Subcutaneous abdominal adipose tissue (tissue), 5 donors: Measurements from ENCODE around the gene SLC8B1.

Experiments
- H3K27ac ChIP-seq: one replicate; pipeline ENCODE4 v1.7.0; 2013; ENCODE audit warnings: low read depth, mild to moderate bottlenecking, inconsistent platforms, low read length, moderate library complexity
- H3K27me3 ChIP-seq, 5 donors: one replicate each; pipeline ENCODE4 v1.7.0; 2013; ENCODE audit warnings: low read length in 5 of 5, inconsistent platforms in 1 of 5; ENCODE audit not compliant: control insufficient read depth in 5 of 5, insufficient read depth in 4 of 5
- H3K36me3 ChIP-seq, 5 donors: one replicate each; pipeline ENCODE4 v1.7.0; 2013; ENCODE audit warnings: low read length in 5 of 5; ENCODE audit not compliant: control insufficient read depth in 5 of 5, insufficient read depth in 5 of 5
- H3K4me1 ChIP-seq, 5 donors: one replicate each; pipeline ENCODE4 v1.7.0; 2013; ENCODE audit warnings: low read length in 5 of 5, mild to moderate bottlenecking in 3 of 5, moderate library complexity in 1 of 5; ENCODE audit not compliant: control insufficient read depth in 5 of 5, insufficient read depth in 5 of 5
- H3K4me3 ChIP-seq, 5 donors: one replicate each; pipeline ENCODE4 v1.7.0; 2013; ENCODE audit warnings: low read length in 5 of 5, low read depth in 1 of 5
- H3K9ac ChIP-seq, 5 donors: one replicate each; pipeline ENCODE4 v1.7.0; 2013; ENCODE audit warnings: low read length in 5 of 5, mild to moderate bottlenecking in 4 of 5, moderate library complexity in 3 of 5
- H3K9me3 ChIP-seq, 5 donors: one replicate each; pipeline ENCODE4 v1.7.0; 2013; ENCODE audit warnings: low read length in 5 of 5; ENCODE audit not compliant: control insufficient read depth in 5 of 5
- donor health status: healthy.
- donor health status: healthy.
- donor health status: healthy.
- donor health status: healthy.
- donor health status: healthy.

Gene SLC8B1

DNA sequence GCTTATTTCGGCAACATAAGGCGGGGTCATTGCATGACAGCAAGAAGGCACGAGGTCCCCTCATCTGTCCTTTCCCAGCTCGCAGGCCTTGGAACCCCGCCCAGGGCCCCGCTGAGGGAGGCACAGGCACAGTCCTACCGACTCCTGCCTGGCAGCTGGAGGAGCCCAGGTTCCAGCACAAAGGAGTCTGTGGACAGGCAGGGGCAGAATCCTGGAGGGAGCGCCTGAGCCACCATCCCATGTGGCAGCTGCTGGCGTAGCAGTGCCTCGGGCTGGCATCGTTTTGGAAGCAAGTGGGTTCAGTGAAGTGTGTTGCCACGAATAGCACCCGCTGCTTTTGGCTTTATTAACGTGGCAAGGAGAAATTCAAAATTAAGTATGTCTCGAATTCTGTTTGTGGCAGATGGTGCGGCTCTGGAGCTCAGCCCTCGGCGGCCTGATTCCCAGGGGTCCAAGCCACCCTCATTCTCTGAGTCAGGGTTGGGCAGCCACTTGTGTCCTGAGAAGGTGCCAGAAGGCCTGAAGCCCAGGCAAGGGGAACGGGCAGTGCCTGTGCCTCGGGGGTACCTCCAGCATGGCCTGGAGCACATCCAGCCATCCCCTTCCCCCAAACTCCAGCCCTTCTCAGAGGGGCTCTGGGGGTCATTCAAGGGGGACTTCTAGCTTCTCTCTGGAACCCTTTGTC is 35.9 kb downstream of the SLC8B1 start:
- Histone ChIP-seq H3K4me1 (peaks cover 7 to 51% (median 42%) of the 10 kb centered on the region in 5 donors), H3K4me3 (no peak overlapping the region), H3K36me3 (peaks cover 0 to 66% (median 43%) of the 10 kb centered on the region in 5 donors), H3K27me3 (no peaks in the 10 kb centered on the region), H3K27ac (peak overlapping the region; percentile 47), H3K9me3 (no peaks in the 10 kb centered on the region), H3K9ac (no peak overlapping the region)

DNA sequence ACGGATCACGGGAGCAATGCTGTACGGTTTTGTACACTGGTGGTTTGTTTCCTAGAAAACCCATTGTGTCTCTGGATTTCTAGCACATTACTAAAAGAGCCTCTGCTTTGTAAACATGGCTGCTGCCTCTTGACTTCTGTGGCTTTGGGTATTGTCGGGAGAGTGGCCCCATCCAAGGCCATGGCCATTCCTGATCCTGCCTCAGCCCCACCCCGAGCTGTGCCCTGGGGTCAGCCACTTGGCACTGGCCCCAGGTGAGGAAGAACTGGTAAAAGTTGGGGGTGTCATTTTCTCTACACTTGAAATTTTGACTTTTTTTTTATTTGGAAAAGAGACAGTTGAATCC is 36.5 kb downstream of the SLC8B1 start:
- H3K36me3 ChIP-seq: peaks cover 0 to 66% (median 47%) of the 10 kb centered on the region in 5 donors

GRCh38 chr12:113297621-113298471 is 37.1 kb downstream of the SLC8B1 start:
- peaks cover 0 to 67% (median 52%) of the 10 kb centered on the region in 5 donors for H3K36me3 ChIP-seq
- peaks cover 7 to 52% (median 42%) of the 10 kb centered on the region in 5 donors for H3K4me1 ChIP-seq
- peak overlapping the region; percentile 47 for H3K27ac ChIP-seq
- H3K27me3 ChIP-seq: no peaks in the 10 kb centered on the region
- H3K9me3 ChIP-seq: no peaks in the 10 kb centered on the region
- H3K9ac ChIP-seq: peak overlapping the region in 1 of 5 donors; percentile 15
- no peak overlapping the region for H3K4me3 ChIP-seq

More for the DNA sequence above, 36.5 kb downstream of the SLC8B1 start:
- Histone ChIP-seq H3K27ac (peak overlapping the region; percentile 47), H3K4me1 (peaks cover 7 to 52% (median 42%) of the 10 kb centered on the region in 5 donors), H3K9ac (no peak overlapping the region), H3K4me3 (no peak overlapping the region), H3K27me3 (no peaks in the 10 kb centered on the region), H3K9me3 (no peaks in the 10 kb centered on the region)

DNA sequence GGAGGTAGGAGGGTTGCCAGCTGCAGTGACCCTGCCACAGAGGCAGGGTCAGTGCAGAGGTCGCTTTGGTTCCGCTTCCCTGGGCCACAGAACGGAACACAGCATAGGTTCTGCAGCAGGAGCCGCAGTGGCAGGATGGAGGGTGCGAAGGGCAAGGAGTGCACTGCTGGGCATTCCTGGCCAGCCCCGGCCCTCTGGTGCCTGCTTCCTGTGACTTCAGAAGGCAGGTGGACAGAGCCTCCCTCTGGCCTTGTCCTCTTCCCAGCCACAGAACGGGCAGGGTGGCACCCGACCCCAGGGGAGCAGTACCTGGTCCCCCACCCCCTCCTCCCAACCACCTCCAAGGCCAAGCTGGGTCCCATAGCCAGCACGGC is 37.7 kb downstream of the SLC8B1 start:
- Histone ChIP-seq H3K27me3 (no peaks in the 10 kb centered on the region), H3K9me3 (no peaks in the 10 kb centered on the region), H3K27ac (peak overlapping the region; percentile 47), H3K36me3 (peaks cover 0 to 67% (median 50%) of the 10 kb centered on the region in 5 donors), H3K9ac (no peak overlapping the region), H3K4me1 (peaks cover 8 to 53% (median 42%) of the 10 kb centered on the region in 5 donors), H3K4me3 (no peak overlapping the region)

GRCh38 chr12:113296557-113297213 is 38.2 kb downstream of the SLC8B1 start:
- Histone ChIP-seq H3K27me3 (no peaks in the 10 kb centered on the region), H3K4me3 (peak overlapping the region in 1 of 5 donors; percentile 7), H3K9ac (no peak overlapping the region), H3K9me3 (no peaks in the 10 kb centered on the region), H3K4me1 (peaks cover 9 to 58% (median 42%) of the 10 kb centered on the region in 5 donors), H3K36me3 (peaks cover 0 to 67% (median 49%) of the 10 kb centered on the region in 5 donors), H3K27ac (no peak overlapping the region)

- H3K4me1 ChIP-seq: peaks cover 9 to 58% (median 42%) of the 10 kb centered on the region in 5 donors
- no peak overlapping the region for H3K9ac ChIP-seq
- peak overlapping the region in 1 of 5 donors; percentile 7 for H3K4me3 ChIP-seq
- H3K27me3 ChIP-seq: no peaks in the 10 kb centered on the region
- H3K9me3 ChIP-seq: no peaks in the 10 kb centered on the region
- peaks cover 0 to 71% (median 54%) of the 10 kb centered on the region in 5 donors for H3K36me3 ChIP-seq
- no peak overlapping the region for H3K27ac ChIP-seq
Observed at GRCh38 chr12:113295886-113296556, 38.9 kb downstream of the SLC8B1 start.

- peaks cover 2 to 40% (median 24%) of the 10 kb centered on the region in 5 donors for H3K4me1 ChIP-seq
- no peaks in the 10 kb centered on the region for H3K27me3 ChIP-seq
- peaks cover 0 to 89% (median 78%) of the 10 kb centered on the region in 5 donors for H3K36me3 ChIP-seq
- no peaks in the 10 kb centered on the region for H3K9me3 ChIP-seq
- no peak overlapping the region for H3K9ac ChIP-seq
- H3K4me3 ChIP-seq: no peak overlapping the region
- H3K27ac ChIP-seq: no peak overlapping the region
Observed at GRCh38 chr12:113293100-113293499, 41.8 kb downstream of the SLC8B1 start.

GRCh38 chr12:113292547-113292946 is 42.4 kb downstream of the SLC8B1 start:
- Histone ChIP-seq H3K36me3 (peaks cover 0 to 95% (median 84%) of the 10 kb centered on the region in 5 donors), H3K27ac (no peak overlapping the region), H3K4me1 (peaks cover 2 to 35% (median 19%) of the 10 kb centered on the region in 5 donors)

GRCh38 chr12:113292091-113292490 is 42.8 kb downstream of the SLC8B1 start:
- Histone ChIP-seq H3K36me3 (peaks cover 0 to 96% (median 86%) of the 10 kb centered on the region in 5 donors), H3K27me3 (no peaks in the 10 kb centered on the region), H3K4me1 (peaks cover 2 to 30% (median 15%) of the 10 kb centered on the region in 5 donors), H3K27ac (no peak overlapping the region), H3K4me3 (no peak overlapping the region), H3K9me3 (no peaks in the 10 kb centered on the region), H3K9ac (no peak overlapping the region)

More at GRCh38 chr12:113292547-113292946, 42.4 kb downstream of the SLC8B1 start:
- no peaks in the 10 kb centered on the region for H3K9me3 ChIP-seq
- no peak overlapping the region for H3K4me3 ChIP-seq
- no peaks in the 10 kb centered on the region for H3K27me3 ChIP-seq
- H3K9ac ChIP-seq: no peak overlapping the region
